HG03520 (cell line): ENCODE results near the gene AIFM3.
A peak's percentile ranks its signal among the peaks of the same experiment; 100 is the strongest.
"Not testable (repeated sequence)": the region's sequence is repeated elsewhere in the genome, so short reads cannot be mapped to it uniquely, and the experiment has no call there.

ENCODE experiments used
- ATAC-seq: cut with Tn5 transposase; IDR thresholded peaks from one replicate; pipeline ENCODE4 v1.9.1; 2021; ENCODE audit warnings: mild to moderate bottlenecking, moderate library complexity; ENCODE audit not compliant: unreplicated experiment

AIFM3 gene

GRCh38 chr22:21000207-21000986 lies 33.3 kb downstream of the AIFM3 start:
- no peak for ATAC-seq

- ATAC-seq = peak; percentile 7
Measured at GRCh38 chr22:21000987-21001600, 34.0 kb downstream of the AIFM3 start.

GRCh38 chr22:21001601-21002325 lies 34.7 kb downstream of the AIFM3 start, which contains the start of gene THAP7:
THAP7 (minus strand) TSS chr22:21002118; CDS start chr22:21001911, 207 bp downstream.
- peak; percentile 80 for ATAC-seq

GRCh38 chr22:21003782-21004181 lies 36.7 kb downstream of the AIFM3 start:
- ATAC-seq = no peak

- ATAC-seq = not testable (repeated sequence)
Measured at GRCh38 chr22:21009208-21009607, 42.2 kb downstream of the AIFM3 start.

- ATAC-seq = no peak
Measured at GRCh38 chr22:21009638-21010425, 42.8 kb downstream of the AIFM3 start.

- ATAC-seq = no peak
Measured at GRCh38 chr22:21010426-21011113, 43.5 kb downstream of the AIFM3 start.

- ATAC-seq = no peak
Measured at GRCh38 chr22:21012446-21013407, 45.7 kb downstream of the AIFM3 start.

GRCh38 chr22:21013657-21014201 lies 46.7 kb downstream of the AIFM3 start:
- ATAC-seq = no peak

GRCh38 chr22:21014202-21014725 lies 47.2 kb downstream of the AIFM3 start:
- ATAC-seq = peak; percentile 80

- no peak for ATAC-seq
Measured at GRCh38 chr22:21014726-21015465, 47.8 kb downstream of the AIFM3 start, which contains the start of gene P2RX6. P2RX6 (plus strand) TSS chr22:21015165; CDS start chr22:21015175, 10 bp downstream.

- no peak for ATAC-seq
Measured at GRCh38 chr22:21015466-21016006, 48.5 kb downstream of the AIFM3 start.

- ATAC-seq = no peak
Measured at GRCh38 chr22:21016644-21017420, 49.8 kb downstream of the AIFM3 start.

GRCh38 chr22:21018314-21018713 lies 51.3 kb downstream of the AIFM3 start:
- no peak for ATAC-seq

- ATAC-seq = no peak
Measured at GRCh38 chr22:21020802-21021429, 53.9 kb downstream of the AIFM3 start.

GRCh38 chr22:21022507-21022906 lies 55.5 kb downstream of the AIFM3 start:
- ATAC-seq = no peak
